HUES64 (cell line): ENCODE measurements around the gene ADCY9.

ENCODE experiments used
- H3K27ac ChIP-seq: 2 replicates; pipeline ENCODE4 v1.7.0; 2013; ENCODE audit warnings: low read depth, low read length, inconsistent platforms
- H3K27me3 ChIP-seq: 2 replicates; pipeline ENCODE4 v1.6.1; 2013; ENCODE audit warnings: mild to moderate bottlenecking, low read length; ENCODE audit not compliant: insufficient read depth
- H3K36me3 ChIP-seq: 2 replicates; pipeline ENCODE4 v1.6.1; 2013; ENCODE audit warnings: mild to moderate bottlenecking, low read length; ENCODE audit not compliant: insufficient read depth
- H3K4me1 ChIP-seq: 2 replicates; pipeline ENCODE4 v1.6.1; 2013; ENCODE audit warnings: mild to moderate bottlenecking, low read length, moderate library complexity; ENCODE audit not compliant: insufficient read depth
- H3K4me3 ChIP-seq: 2 replicates; pipeline ENCODE4 v1.5.1; 2013; ENCODE audit warnings: mild to moderate bottlenecking, low read length, moderate library complexity
- H3K9ac ChIP-seq: 2 replicates; pipeline ENCODE4 v1.6.1; 2013; ENCODE audit warnings: mild to moderate bottlenecking, low read depth, low read length
- H3K9me3 ChIP-seq: 2 replicates; pipeline ENCODE4 v1.6.1; 2013; ENCODE audit warnings: low read depth, low read length; ENCODE audit not compliant: insufficient read depth
- WGBS: fragments of 150-250, 120-280 bp; methylation state at CpG from one replicate; pipeline ENCODE4 v1.1.7; 2013; ENCODE audit warnings: missing lambda C conversion rate; 5-methylcytosine and 5-hydroxymethylcytosine counted together

Gene ADCY9

DNA sequence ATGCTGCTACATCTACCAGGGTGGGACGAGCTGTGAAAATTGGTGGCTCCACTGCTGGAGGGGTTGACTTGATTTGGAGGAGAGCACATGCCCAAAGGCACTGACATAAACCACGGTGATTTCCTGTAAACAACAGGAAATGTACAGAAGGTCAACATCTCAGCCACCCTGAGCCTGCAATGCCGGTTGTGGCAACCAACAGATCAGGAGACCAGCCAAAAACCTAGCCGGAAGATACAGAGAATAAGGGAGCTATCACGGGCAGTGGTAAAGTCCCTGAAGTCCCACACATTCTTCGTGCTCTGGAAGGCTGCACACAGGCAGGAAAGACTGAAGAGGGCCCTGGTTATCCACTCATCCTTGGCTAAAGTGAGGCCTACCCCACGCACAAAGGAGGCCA, 56.2 kb downstream of the ADCY9 start:
- H3K9ac ChIP-seq: no peak overlapping the region
- H3K9me3 ChIP-seq: peaks cover 12% of the 10 kb centered on the region; the same call in 1 of the 2 replicates
- no peaks in the 10 kb centered on the region for H3K36me3 ChIP-seq
- H3K27me3 ChIP-seq: no peaks in the 10 kb centered on the region
- H3K4me3 ChIP-seq: no peak overlapping the region
- 68% methylated on average over 7 of the region's 7 CpGs for WGBS
- no peaks in the 10 kb centered on the region for H3K4me1 ChIP-seq
- H3K27ac ChIP-seq: no peak overlapping the region

DNA sequence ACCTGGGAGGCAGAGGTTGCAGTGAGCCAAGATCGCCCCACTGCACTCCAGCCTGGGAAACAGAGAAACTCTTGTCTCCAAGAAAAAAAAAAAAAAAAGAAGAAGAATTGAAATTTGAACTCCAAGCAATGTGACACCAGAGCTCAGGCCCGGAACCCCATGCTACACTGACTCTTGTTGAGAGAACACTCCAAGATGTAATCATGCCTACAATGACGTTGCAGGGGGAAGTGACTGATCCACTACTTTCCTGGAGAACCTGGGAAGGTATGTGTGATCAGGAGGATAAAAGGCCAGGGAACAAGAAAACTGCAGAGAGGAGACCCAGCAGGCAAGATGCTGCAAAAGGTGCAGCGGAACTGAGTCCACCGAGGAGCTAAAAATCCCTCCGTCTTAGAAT, 57.9 kb downstream of the ADCY9 start:
- no peak overlapping the region for H3K27ac ChIP-seq
- H3K9ac ChIP-seq: no peak overlapping the region
- no peaks in the 10 kb centered on the region for H3K4me1 ChIP-seq
- no peaks in the 10 kb centered on the region for H3K36me3 ChIP-seq
- no peaks in the 10 kb centered on the region for H3K27me3 ChIP-seq
- WGBS: 89% methylated on average over 6 of the region's 6 CpGs
- peaks cover 8% of the 10 kb centered on the region; the same call in 1 of the 2 replicates for H3K9me3 ChIP-seq
- no peak overlapping the region for H3K4me3 ChIP-seq

DNA sequence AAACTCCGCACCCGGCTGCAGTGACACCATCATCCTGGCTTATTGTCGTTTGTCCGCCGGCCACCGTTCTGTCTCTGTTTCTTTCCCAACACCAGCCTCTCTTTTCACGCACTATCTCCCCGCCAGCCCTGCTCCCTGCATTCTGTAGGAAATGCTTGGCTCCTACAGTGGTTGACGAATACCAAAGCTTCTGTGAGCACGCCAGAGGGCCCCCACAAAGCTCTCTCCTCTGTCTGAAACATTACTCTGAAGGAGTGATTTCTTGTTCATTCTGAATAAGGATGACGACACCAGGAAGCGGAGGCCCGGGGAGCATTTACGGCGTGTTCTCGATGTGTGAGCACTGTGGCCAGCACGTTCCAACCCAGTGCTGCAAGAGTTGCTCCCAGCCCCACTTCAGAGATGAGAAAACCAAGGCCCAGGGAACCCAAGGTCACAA, 58.8 kb downstream of the ADCY9 start:
- 92% methylated on average over 17 of the region's 17 CpGs for WGBS
- Histone ChIP-seq H3K27me3 (no peaks in the 10 kb centered on the region), H3K9ac (no peak overlapping the region), H3K4me1 (no peaks in the 10 kb centered on the region), H3K27ac (no peak overlapping the region), H3K9me3 (peaks cover 8% of the 10 kb centered on the region; the same call in 1 of the 2 replicates), H3K4me3 (no peak overlapping the region), H3K36me3 (no peaks in the 10 kb centered on the region)

DNA sequence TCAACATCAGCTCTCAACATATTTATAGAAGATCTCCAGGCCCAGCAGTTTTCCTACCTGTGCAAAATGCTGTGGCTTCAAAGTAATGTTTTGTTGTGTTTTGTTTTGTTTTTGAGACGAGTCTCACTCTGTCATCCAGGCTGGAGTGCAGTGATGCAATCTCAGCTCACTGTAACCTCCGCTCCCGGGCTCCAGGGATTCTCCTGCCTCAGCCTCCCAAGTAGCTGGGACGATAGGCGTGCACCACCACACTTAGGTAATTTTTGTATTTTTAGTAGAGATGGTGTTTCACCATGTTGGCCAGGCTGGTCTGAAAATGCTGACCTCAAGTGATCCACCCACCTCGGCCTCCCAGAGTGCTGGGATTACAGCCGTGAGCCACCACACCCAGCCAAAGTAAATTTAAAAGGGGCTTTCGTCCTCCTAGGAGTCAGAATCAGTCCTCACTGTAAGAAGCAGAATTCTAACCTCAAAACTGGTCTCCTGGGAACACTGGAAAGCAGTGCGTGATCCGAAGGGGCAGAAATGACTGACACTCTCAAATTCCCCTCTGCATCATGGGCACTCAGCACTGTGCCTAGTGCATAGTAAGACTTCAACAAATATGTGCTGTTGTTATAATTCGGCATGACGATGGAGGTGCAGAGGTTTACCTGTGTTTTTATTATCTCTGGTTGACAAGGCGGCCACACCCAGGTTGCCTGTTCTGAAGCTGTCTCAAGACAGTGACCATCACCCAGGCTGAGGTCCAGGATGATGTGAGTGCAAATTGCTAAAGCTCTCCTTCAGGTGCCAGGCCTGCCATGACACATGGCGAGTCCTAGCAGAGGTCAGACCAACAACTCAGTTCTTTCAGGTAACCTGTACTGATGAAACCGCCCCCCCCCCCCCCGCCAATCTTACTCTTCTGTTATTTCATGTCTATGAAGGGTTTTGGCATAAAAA, 59.8 kb downstream of the ADCY9 start:
- H3K27me3 ChIP-seq: no peaks in the 10 kb centered on the region
- H3K27ac ChIP-seq: no peak overlapping the region
- no peaks in the 10 kb centered on the region for H3K36me3 ChIP-seq
- peaks cover 6% of the 10 kb centered on the region; the same call in 1 of the 2 replicates for H3K9me3 ChIP-seq
- no peak overlapping the region for H3K4me3 ChIP-seq
- WGBS: 92% methylated on average over 14 of the region's 16 CpGs
- H3K9ac ChIP-seq: no peak overlapping the region
- no peaks in the 10 kb centered on the region for H3K4me1 ChIP-seq

DNA sequence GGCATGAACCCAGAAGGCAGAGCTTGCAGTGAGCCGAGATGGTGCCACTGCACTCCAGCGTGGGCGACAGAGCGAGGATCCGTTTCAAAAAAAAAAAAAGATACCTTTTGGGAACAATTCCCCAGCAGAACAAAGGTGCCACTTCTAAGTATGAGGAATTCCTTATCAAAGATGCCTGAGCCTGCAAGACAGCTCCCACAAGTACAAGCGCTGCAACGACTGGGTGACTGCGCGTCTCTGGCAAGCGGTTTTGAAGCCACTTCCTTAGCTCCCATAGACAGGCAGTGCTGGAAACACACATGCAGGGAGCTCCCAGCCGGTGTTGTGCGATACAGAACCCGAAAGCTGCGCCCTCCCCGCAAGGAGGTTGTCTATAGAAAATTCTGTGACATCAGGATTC, 60.5 kb downstream of the ADCY9 start:
- WGBS: 96% methylated on average over 15 of the region's 15 CpGs
- H3K4me1 ChIP-seq: no peaks in the 10 kb centered on the region
- H3K27me3 ChIP-seq: no peaks in the 10 kb centered on the region
- no peak overlapping the region for H3K27ac ChIP-seq
- no peaks in the 10 kb centered on the region for H3K36me3 ChIP-seq
- H3K9ac ChIP-seq: no peak overlapping the region
- no peak overlapping the region for H3K4me3 ChIP-seq
- H3K9me3 ChIP-seq: peaks cover 2% of the 10 kb centered on the region; the same call in 1 of the 2 replicates

DNA sequence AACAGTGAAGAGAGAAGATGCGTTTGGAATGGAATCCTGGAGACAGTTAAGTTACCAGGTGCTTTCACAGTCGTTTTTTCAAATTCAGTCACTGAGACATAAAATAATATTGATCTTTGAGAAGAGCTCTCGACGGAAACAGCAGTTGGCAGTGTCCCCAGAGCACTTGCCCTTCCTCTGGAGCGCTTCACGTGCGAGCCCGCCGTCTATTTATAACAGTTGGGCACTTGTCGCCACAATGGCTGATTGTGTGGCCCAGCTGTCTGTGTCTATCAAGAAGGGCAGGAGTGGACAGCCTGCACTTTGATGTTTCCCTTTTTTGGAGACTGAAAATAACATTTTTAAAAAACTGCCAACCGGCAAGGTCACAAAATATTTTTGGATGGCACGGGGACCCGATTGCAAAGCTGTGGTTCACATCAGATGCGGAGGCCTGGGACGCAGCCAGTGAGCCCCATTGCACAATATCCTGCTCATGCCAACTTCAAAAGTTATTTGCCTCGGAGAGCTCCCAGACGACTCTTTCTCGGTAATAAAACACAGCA, 62.9 kb downstream of the ADCY9 start:
- no peak overlapping the region for H3K4me3 ChIP-seq
- H3K9ac ChIP-seq: no peak overlapping the region
- no peaks in the 10 kb centered on the region for H3K9me3 ChIP-seq
- no peaks in the 10 kb centered on the region for H3K4me1 ChIP-seq
- H3K27me3 ChIP-seq: no peaks in the 10 kb centered on the region
- no peak overlapping the region for H3K27ac ChIP-seq
- 89% methylated on average over 18 of the region's 18 CpGs for WGBS
- H3K36me3 ChIP-seq: no peaks in the 10 kb centered on the region

DNA sequence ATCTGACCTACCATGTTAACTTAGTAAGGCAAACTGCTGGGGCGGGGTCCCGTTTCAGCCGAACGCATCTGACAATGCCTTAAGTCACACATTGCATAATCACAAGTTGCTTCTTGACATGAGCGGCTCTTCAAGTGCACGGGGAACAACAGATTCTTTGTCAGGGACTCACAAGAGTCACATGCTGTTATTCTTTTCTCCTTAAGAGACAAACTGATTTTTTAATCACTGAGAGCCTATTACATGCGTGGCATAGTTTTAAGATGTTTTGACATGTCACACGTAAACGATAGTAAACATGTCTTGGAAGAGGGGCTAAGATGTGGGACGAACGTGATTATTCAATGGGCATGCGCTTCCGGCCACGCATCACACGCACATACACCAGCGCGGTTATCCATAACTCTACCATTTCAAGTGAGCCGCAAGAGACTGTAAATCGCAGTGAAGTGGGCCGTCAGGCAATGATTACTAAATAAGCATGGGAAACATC, 63.4 kb downstream of the ADCY9 start:
- Histone ChIP-seq H3K9ac (no peak overlapping the region), H3K4me3 (no peak overlapping the region)
- 95% methylated on average over 20 of the region's 20 CpGs for WGBS

DNA sequence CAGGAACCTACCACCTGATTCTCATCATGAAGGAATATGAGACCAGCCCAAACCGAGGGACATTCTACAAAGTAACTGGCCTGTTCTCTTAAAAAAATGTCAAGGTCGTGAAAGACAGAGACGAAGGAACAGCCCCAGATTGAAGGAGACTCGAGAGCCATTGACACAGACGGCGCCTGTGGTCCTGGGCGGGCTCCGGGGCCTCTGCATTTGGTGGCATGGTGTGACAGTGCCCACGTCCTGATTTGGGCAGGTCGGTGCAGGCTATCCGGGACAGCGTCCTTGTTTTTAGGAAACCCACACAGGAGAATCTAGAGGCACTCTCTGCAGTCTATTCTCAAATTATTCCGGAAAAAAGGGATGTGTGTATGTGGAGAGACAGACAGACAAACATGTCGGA, 64.1 kb downstream of the ADCY9 start:
- Histone ChIP-seq H3K27me3 (no peaks in the 10 kb centered on the region), H3K36me3 (no peaks in the 10 kb centered on the region), H3K27ac (no peak overlapping the region), H3K9ac (no peak overlapping the region), H3K4me1 (no peaks in the 10 kb centered on the region), H3K4me3 (no peak overlapping the region), H3K9me3 (no peaks in the 10 kb centered on the region)
- 90% methylated on average over 14 of the region's 14 CpGs for WGBS

More for the DNA sequence above, 63.4 kb downstream of the ADCY9 start:
- H3K27ac ChIP-seq: no peak overlapping the region
- H3K36me3 ChIP-seq: no peaks in the 10 kb centered on the region
- no peaks in the 10 kb centered on the region for H3K4me1 ChIP-seq
- H3K27me3 ChIP-seq: no peaks in the 10 kb centered on the region
- no peaks in the 10 kb centered on the region for H3K9me3 ChIP-seq

DNA sequence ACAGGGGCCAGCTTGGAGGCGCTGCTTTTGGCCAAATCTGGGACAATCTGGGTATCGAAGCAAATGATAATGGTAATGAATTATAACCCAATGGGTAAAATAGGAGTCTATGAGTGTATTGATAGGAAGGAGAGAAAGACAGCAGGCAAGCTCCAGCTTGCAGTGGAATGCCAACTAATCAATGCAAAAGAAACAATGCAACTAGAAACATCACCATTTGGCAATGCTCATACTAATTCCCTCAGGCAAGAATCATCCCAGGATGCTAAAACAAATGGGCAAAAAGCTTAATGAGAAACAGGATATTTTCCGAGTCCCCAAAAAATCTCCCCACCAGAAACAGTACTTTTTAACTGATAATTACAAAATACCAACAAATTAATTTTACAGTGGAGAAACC, 64.7 kb downstream of the ADCY9 start:
- Histone ChIP-seq H3K27ac (no peak overlapping the region), H3K4me1 (no peaks in the 10 kb centered on the region), H3K4me3 (no peak overlapping the region), H3K9me3 (no peaks in the 10 kb centered on the region), H3K9ac (no peak overlapping the region), H3K36me3 (no peaks in the 10 kb centered on the region), H3K27me3 (no peaks in the 10 kb centered on the region)
- 95% methylated on average over 3 of the region's 3 CpGs for WGBS

DNA sequence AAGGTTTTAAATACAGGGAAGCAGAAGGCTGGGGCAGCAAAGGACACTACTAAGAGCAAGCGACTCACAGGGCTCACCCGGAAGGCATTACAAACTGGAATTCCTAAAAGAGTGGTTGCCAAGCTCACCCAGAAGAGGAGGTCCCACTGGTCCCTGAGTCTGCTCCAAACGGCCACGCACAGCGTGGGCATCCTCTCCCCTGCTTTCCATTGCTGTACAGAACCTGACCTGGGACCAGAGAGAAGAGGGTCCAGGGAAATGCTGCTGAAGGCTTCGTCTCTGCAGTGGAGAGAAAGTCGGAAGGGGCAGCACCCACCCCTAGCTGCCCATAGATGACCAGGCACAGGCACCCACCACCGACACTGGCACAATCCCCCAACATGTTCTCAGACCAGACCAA, 67.2 kb downstream of the ADCY9 start:
- Histone ChIP-seq H3K9me3 (no peaks in the 10 kb centered on the region), H3K27me3 (no peaks in the 10 kb centered on the region), H3K36me3 (no peaks in the 10 kb centered on the region), H3K4me1 (no peaks in the 10 kb centered on the region), H3K4me3 (no peak overlapping the region), H3K9ac (no peak overlapping the region), H3K27ac (no peak overlapping the region)
- 97% methylated on average over 8 of the region's 8 CpGs for WGBS

DNA sequence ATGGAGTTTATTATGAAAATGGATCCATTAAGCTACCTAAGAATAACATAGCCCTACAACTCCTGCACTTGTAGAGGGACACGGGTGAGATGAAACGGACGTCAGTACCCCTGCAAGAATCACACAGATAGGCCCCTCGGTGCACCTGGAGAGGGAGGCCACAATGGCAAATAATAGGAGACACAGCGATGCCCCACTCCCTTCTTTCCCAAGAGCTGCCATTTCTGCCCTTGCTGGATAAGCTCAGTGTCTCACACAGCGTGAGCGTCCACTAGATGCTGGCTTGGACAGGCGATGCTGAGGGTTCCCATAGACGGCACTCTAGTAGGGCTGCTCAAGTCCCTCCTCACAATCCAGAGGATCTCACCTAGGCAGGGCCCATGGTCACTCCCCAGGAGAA, 67.8 kb downstream of the ADCY9 start:
- WGBS: 93% methylated on average over 9 of the region's 9 CpGs
- no peaks in the 10 kb centered on the region for H3K9me3 ChIP-seq
- H3K27me3 ChIP-seq: no peaks in the 10 kb centered on the region
- no peak overlapping the region for H3K9ac ChIP-seq
- H3K27ac ChIP-seq: no peak overlapping the region
- no peaks in the 10 kb centered on the region for H3K4me1 ChIP-seq
- no peak overlapping the region for H3K4me3 ChIP-seq
- no peaks in the 10 kb centered on the region for H3K36me3 ChIP-seq
